ENCODE data around the gene ABHD3.
"Not testable (repeated sequence)": the region's sequence is repeated elsewhere in the genome, so short reads cannot be mapped to it uniquely, and the experiment has no call there.

ABHD3 gene

DNA sequence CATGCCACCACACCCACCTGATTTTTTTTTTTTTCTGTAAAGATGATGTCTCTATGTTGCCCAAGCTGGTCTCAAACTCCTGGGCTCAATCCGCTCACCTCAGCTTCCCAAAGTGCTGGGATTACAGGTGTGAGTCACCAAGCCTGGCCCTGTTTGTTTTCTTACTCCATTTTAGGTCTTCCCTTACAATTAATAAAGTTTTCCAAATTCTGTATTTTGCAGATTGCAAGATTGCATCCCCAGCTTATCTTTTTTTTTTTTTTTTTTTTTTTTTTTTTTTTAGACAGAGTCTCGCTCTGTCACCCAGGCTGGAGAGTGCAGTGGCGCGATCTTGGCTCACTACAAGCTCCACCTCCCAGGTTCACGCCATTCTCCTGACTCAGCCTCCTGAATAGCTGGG is 64.2 kb downstream of the ABHD3 start:
- not testable (repeated sequence) for DNase-seq

DNA sequence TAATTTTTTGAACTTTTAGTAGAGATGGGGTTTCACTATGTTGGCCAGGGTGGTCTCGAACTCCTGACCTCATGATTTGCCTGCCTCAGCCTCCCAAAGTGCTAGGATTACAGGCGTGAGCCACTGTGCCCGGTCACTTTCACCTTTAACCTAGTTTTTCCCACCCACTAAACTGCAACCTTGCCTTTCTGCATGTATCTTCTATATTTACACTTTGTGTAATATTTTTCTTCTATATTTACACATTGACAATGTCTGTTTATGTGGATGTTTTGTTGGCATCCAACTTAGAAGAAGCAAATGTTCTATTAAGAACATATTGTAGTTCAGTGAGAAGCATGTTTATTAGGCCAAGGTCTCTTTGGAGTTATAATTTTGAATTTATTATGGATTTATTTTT is 65.8 kb downstream of the ABHD3 start:
- DNase-seq = no peak

DNA sequence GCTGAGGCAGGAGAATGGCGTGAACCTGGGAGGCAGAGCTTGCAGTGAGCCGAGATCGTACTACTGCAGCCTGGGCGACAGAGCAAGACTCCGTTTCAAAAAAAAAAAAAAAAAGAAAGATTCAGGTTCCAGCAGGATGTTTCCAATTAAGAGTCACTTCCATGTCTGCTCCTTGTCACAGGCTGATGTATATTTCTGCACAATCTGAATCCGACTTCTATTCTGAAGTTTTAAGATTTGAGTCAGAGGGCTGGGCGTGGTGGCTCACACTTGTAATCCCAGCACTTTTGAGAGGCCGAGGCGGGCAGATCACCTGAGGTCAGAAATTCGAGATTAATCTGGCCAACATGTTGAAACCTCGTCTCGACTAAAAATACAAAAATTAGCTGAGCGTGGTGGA is 67.8 kb downstream of the ABHD3 start:
- DNase-seq = no peak

DNA sequence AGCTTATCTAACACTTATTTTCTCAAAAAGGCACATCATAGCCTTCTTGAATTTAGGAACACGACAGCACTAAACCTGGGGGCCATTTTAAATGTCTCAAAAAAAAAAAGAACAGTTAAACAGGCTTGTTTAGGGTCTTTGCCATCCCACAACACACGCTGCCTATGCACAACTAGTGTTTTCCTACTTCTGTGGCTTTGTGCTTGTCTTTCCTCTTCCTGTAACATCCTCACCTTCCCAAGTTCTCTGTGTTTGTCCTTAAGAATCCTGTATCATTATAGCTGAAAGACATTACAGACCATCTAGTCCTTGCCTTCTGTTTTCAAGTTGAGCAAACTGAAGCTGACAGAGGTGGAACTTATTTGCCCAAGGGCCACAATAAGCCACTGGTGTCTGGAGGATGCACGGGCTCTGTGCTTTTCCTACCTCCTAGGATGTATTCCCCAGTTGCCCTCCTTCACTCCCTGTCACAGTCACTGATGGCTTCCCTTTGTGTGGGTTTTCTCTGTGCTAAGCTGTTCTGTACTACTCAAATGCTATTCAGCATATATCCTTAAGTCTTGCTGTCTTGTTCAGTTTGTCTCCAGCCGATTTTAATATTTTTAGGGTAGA is 69.9 kb downstream of the ABHD3 start:
- DNase-seq = no peak

DNA sequence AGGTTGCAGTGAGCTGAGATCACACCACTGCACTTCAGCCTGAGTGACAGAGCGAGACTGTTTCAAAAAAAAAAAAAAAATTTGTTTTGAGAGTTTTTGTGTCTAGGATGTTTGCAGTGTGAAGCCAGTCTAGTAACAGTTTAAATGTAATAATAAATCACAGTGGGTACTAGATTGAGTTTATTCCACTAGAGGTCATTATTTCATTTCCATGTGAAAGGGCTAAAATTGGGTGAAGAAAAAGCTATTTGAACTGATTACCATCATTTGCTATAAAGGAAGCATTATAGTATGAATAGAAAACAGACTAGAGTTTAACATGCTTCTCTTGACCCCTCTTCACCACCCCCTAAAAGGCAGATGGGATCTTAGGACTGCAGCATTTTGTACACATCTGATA is 72.2 kb downstream of the ABHD3 start:
- no peak for DNase-seq

DNA sequence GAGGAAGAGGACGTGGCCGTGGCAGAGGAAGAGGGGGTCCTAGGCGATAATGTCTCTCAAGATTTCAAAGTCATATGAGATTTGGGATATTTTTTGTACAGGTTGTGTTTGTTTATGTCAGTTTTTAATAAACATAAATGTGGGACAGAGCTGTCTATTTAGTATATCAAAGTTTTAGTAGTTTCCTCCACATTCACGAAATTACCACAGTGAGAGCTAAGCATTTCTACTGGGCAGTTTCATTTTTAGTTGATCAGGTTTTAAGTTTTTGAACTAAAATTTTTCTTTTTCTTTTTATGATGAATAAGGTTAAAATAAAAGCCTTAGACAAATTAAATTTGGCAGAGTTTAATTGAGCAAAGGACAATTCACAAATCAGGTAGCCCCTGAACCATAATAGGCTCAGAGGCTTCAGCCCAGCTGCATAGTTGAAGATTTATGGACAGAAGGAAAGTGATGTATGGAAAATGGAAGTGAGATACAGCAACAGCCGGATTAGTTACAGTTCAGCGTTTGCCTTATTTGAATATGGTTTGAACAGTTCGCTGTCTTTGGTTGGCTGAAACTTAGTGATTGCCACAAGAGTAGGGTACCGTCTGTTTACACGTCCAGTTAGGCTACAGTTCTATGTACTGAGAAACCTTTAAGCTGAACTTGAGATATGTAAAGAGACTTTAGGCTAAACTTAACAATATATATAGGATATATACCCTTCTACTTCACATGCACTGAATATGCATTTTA is 75.3 kb downstream of the ABHD3 start:
- no peak for DNase-seq

DNA sequence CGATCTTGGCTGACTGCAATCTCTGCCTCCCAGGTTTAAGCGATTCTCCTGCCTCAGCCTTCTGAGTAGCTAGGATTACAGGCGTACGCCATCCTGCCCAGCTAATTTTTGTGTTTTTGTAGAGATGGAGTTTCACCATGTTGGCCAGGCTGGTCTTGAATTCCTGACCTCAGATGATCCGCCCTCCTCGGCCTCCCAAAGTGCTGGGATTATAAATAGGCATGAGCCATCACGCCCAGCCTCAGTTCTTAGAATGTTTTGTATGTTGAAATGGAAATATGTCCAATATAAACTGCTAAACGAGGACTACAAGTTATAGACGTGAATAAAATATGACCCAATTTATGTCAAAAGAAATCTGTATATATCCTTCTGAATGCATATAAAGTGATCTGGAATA is 82.9 kb downstream of the ABHD3 start:
- DNase-seq = not testable (repeated sequence)

DNA sequence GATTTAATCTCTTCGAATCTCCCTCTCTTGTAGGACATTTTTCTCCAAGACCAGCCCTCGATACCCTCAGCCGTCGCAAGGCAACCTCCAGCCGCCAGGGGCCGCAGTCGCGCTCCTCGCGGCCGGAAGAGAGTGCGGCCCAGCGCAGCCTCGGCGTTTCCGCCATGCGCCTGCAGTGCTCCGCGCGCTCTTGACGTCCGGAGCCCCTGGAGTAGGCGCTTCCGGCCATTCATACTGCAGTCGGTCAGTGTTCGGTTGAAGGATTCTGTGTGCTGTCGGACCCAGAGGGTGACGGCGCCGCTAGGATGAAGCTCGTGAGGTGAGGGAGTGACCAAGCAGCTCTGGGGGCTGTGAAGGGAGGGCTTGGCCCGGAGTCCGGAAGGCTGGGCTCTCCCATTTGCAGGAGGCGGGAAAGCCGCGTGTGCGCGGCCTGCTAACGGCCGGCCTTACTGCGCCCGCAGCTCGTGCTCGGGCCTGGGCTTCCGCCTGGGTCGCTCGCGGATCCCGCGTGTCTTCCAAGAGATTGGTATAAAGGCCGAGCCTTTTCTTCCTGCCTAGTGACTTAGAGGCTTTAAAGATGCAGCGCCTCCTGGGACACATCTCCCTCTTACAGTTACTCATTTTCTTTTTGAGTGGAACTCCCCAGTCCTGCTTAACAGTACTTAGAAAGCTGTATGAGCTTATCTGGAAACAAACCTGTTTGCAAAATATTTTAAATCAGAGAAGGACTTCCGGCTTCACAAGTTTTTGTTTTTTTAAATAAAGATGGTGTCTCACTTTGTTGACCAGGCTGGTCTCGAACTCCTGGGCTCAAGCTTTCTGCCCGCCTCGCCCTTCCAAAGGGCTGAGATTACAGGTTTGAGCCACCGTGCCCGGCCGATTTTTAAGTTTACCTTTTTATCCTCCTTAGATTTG is 92.2 kb downstream of the ABHD3 start, which contains the start of gene SNRPD1:
Gene SNRPD1, plus strand, starts transcription at position 190 of the 915 bp plus-strand sequence. Its CDS starts 116 bp downstream, at position 306.
- peak; percentile 86 for DNase-seq

DNA sequence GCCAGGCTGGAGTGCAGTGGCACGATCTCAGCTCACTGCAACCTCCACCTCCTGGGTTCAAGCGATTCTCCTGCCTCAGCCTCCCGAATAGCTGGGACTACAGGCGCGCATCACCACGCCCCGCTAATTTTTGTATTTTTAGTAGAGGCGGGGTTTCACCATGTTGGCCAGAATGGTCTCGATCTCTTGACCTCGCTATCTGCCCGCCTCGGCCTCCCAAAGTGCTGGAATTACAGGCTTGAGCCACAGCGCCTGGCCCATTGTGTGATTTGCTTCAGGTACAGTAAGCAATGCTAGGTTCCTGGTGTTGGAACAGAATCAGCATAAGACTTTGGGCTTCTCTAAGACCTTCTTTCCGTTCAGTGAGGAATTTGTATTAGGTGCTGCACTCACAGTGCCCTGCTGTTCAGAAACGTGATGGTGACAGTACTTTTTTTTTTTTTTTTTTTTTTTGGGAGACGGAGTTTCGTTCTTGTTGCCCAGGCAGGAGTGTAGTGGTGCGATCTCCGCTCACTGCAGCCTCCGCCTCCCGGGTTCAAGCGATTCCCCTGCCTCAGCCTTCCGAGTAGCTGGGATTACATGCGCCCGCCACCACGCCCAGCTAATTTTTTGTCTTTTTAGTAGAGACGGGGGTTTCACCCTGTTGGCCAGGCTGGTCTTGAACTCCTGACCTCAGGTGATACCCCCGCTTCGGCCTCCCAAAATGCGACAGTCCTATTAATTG is 93.0 kb downstream of the ABHD3 start:
- DNase-seq = not testable (repeated sequence)

DNA sequence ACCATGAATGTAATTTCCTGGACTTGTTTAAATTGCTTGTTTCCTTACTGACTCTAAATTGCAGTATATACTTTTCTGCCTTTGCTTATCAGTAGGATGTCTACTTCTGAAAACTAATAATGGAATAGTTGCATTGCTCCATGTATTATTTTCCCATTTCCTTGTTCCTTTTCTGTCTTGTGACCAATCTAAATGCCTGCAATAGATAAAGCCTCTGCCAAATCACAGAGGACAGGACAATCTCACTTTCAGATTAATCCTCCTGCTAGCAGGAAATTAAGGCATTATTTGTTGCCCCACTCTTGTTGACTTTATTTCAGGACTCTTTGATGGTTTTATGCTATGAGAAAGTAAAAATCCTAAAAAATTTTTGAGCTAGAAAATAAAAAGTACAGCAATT is 99.4 kb downstream of the ABHD3 start:
- DNase-seq = no peak

DNA sequence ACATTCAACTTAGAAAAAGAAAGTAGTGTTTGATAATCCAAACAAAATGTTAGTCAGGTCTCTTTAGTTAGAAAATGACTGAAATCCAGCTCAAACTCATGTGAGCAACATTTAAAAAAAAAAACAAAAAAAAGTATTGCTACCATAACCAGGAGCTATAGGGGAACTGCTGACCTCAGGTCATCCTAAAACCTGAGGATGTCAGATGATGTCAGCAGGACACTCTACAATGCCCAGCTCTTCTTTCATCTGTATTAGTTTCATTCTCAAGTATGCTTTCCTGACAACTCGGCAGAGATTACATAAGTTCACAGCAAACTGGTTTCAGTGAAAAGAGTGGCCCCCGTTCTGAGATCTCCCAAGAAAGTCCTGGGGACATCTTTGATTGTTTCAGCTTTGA is 99.9 kb downstream of the ABHD3 start:
- no peak for DNase-seq

DNA sequence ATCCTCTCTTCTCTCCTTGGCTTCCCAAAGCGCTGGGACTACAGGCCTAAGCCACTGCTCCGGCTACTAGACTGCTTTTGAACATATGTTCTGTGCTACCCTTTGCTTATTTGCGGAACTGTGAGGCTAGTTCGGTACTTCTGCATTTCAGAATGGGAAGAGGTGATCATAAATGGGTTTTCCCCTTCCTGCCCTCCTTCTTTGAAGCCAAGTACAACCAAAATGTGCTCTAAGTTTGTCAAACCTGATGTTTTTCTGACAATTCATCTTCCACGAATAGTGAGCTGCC is 102.3 kb downstream of the ABHD3 start:
- DNase-seq = no peak

All from NCI-H2171 (cell line).